ENCODE results near the gene ZNF345. TPM values are rescaled to one million over a fixed set of nuclear protein-coding genes. Genes with fewer than 3 reads are reported as not detected.

The ZNF345 gene
- total RNA-seq, 2 donors from 2014 or later = 5.0 to 14.9 TPM

- Mint-ChIP-seq H3K36me3 (ENCODE audit: low read depth) (peaks cover 72% of the 10 kb centered on the region), H3K27ac (no peak overlapping the region)
Measured at GRCh38 chr19:36876993-36877938, 26.6 kb downstream of the ZNF345 start.

GRCh38 chr19:36891768-36892357 lies 41.2 kb downstream of the ZNF345 start:
- Mint-ChIP-seq H3K9me3 (peaks cover 51% of the 10 kb centered on the region), H3K27ac (no peak overlapping the region)
- no peak for ATAC-seq (replicated peaks)

More at GRCh38 chr19:36876993-36877938, 26.6 kb downstream of the ZNF345 start:
- H3K9me3 Mint-ChIP-seq = peaks cover 31% of the 10 kb centered on the region
- no peaks in the 10 kb centered on the region for H3K27me3 Mint-ChIP-seq
- no peaks in the 10 kb centered on the region for H3K4me1 Mint-ChIP-seq
- H3K4me3 Mint-ChIP-seq = no peak overlapping the region
- ATAC-seq (replicated peaks) = no peak

DNA sequence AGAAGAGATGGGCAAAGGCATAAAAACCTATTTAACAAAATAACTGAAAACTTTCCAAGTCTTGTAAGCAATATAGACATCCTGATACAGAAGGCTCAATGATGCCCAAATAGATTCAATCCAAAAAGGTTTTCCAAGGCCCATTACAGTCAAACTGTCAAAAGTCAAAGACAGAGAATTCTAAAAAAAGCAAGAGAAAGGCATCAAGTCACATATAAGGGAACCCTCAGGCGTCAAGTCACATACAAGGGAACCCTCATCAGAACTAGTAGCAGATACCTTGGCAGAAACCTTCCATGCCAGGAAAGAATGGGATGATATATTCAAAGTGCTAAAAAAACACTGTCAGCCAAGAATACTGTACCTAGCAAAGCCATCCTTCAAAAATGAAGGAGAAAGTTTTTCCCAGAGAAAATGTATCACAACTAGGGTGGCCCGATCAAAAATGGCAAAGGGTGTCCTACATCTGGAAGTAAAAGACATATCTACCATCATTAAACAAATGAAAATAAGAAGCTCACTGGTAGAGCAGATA lies 44.2 kb downstream of the ZNF345 start:
- Mint-ChIP-seq H3K27ac (no peak overlapping the region), H3K4me1 (no peaks in the 10 kb centered on the region), H3K27me3 (no peaks in the 10 kb centered on the region), H3K4me3 (no peak overlapping the region), H3K9me3 (peaks cover 56% of the 10 kb centered on the region), H3K36me3 (ENCODE audit: low read depth) (peaks cover 99% of the 10 kb centered on the region)
- ATAC-seq (replicated peaks) = no peak

More at GRCh38 chr19:36891768-36892357, 41.2 kb downstream of the ZNF345 start:
- peaks cover 80% of the 10 kb centered on the region for H3K36me3 Mint-ChIP-seq (ENCODE audit: low read depth)
- no peaks in the 10 kb centered on the region for H3K4me1 Mint-ChIP-seq
- H3K4me3 Mint-ChIP-seq = no peak overlapping the region
- H3K27me3 Mint-ChIP-seq = no peaks in the 10 kb centered on the region

DNA sequence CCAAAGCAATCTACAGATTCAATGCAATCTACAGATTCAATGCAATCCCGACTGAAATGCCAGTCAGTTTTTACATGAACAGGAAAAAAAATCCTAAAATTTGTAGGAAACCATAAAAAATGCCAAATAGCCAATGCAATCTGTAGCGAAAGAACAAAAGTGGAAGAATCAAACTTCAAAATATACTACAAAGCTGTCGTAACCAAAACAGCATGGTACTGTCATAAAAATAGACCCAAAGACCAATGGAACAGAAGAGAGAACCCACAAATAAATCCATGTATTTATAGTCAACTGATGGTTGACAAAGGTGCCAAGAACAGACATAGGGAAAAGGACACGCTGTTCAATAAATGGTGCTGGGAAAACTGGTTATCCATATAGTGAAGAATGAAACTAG lies 47.7 kb downstream of the ZNF345 start:
- H3K9me3 Mint-ChIP-seq = peaks cover 44% of the 10 kb centered on the region
- H3K4me3 Mint-ChIP-seq = no peak overlapping the region
- H3K27me3 Mint-ChIP-seq = no peaks in the 10 kb centered on the region
- H3K36me3 Mint-ChIP-seq (ENCODE audit: low read depth) = peaks cover 98% of the 10 kb centered on the region
- H3K27ac Mint-ChIP-seq = no peak overlapping the region
- ATAC-seq (replicated peaks) = no peak
- no peaks in the 10 kb centered on the region for H3K4me1 Mint-ChIP-seq

GRCh38 chr19:36915992-36916830 lies 65.5 kb downstream of the ZNF345 start, which contains the start of the genes ZNF568 and ZNF829:
Gene ZNF568, plus strand, starts transcription at chr19:36916332. Its CDS starts 6,439 bp downstream, at chr19:36922771.
Gene ZNF829, minus strand, starts transcription at chr19:36916291. Its CDS starts 1,124 bp downstream, at chr19:36915167.
- Mint-ChIP-seq H3K36me3 (ENCODE audit: low read depth) (peaks cover 81% of the 10 kb centered on the region), H3K4me1 (peaks cover 14% of the 10 kb centered on the region), H3K27me3 (no peaks in the 10 kb centered on the region), H3K9me3 (peaks cover 5% of the 10 kb centered on the region), H3K27ac (peak within 1 kb of the TSS; percentile 92), H3K4me3 (peak within 1 kb of the TSS; percentile 89)
- peak; percentile 97 for ATAC-seq (replicated peaks)

DNA sequence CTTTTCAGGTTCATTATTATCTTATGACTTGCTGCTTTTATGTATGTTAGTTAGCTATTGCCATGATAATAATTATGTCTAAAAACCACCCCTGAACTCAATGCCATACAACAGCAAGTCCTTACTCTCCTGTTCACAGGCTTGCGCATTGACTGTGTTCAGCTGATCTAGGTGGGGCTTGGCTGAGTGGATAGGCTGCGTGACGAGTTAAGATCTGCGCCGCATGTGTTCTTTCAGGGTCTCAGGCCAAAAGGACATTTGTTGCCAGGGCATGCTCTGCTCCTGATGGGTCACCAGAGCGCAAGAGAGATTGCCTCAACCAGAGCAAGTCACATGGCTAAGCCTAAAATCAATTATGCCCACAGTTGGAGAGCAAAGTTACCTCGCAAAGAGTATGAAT lies 66.3 kb downstream of the ZNF345 start:
- Mint-ChIP-seq H3K4me3 (peak overlapping the region; percentile 89), H3K27ac (peak overlapping the region; percentile 92), H3K4me1 (peaks cover 14% of the 10 kb centered on the region), H3K9me3 (peaks cover 7% of the 10 kb centered on the region), H3K36me3 (ENCODE audit: low read depth) (peaks cover 79% of the 10 kb centered on the region), H3K27me3 (no peaks in the 10 kb centered on the region)
- no peak for ATAC-seq (replicated peaks)

- Mint-ChIP-seq H3K27me3 (no peaks in the 10 kb centered on the region), H3K9me3 (peaks cover 7% of the 10 kb centered on the region)
Measured at GRCh38 chr19:36918090-36918489, 67.4 kb downstream of the ZNF345 start.

More at GRCh38 chr19:36918090-36918489, 67.4 kb downstream of the ZNF345 start:
- H3K4me3 Mint-ChIP-seq = peak overlapping the region; percentile 89
- H3K4me1 Mint-ChIP-seq = peaks cover 14% of the 10 kb centered on the region
- peaks cover 78% of the 10 kb centered on the region for H3K36me3 Mint-ChIP-seq (ENCODE audit: low read depth)
- no peak overlapping the region for H3K27ac Mint-ChIP-seq
- no peak for ATAC-seq (replicated peaks)

Other genes with a start within 250 kb of the ZNF345 start
- gene ZNF382, start 245.6 kb upstream of the ZNF345 start, total RNA-seq = 10 to 100 TPM in 1 of 2 donors, 1 to 10 TPM in 1; 9.7 to 12.3 TPM
- gene ZNF461, start 184.0 kb upstream of the ZNF345 start, total RNA-seq = 1 to 10 TPM; 3.2 to 7.4 TPM
- gene ZNF567, start 163.3 kb upstream of the ZNF345 start, total RNA-seq = 1 to 10 TPM; 4.3 to 8.6 TPM
- 10 to 100 TPM in 1 of 2 donors, 1 to 10 TPM in 1; 4.7 to 13.9 TPM for gene ZNF850, start 78.1 kb upstream of the ZNF345 start, total RNA-seq
- 10 to 100 TPM in 1 of 2 donors, 1 to 10 TPM in 1; 5.6 to 11.8 TPM for gene ZNF790, start 12.5 kb upstream of the ZNF345 start, total RNA-seq
- 1 to 10 TPM; 4.5 to 5.3 TPM for gene ZNF829, start 65.4 kb downstream of the ZNF345 start, total RNA-seq
- gene ZNF568, start 65.5 kb downstream of the ZNF345 start, total RNA-seq = 10 to 100 TPM in 1 of 2 donors, 1 to 10 TPM in 1; 6.7 to 10.1 TPM
- 1 to 10 TPM; 7.5 to 9.0 TPM for gene ZNF420, start 227.6 kb downstream of the ZNF345 start, total RNA-seq